Right lung (tissue), 5 donors: Measurements from ENCODE around the gene ZWILCH. TPM values are rescaled to one million over a fixed set of nuclear protein-coding genes. Genes with fewer than 3 reads are reported as not detected.
"Not testable (repeated sequence)": the region's sequence is repeated elsewhere in the genome, so short reads cannot be mapped to it uniquely, and the experiment has no call there.

Source experiments
- DNase-seq, 2 donors: peaks; one replicate each; pipeline ENCODE4 v3.0.0-alpha.2; 2013
- polyA plus RNA-seq, 5 donors: library from polyadenylated mRNA; unstranded; fragments of 120-200 nt; gene quantifications; one replicate each; pipeline versions ENCODE4 v1.2.1 to v1.2.3, GENCODE V29; 2013; ENCODE audit warnings: inconsistent platforms in 1 of 5, low replicate concordance in 1 of 5; ENCODE audit not compliant: insufficient read length in 5 of 5, insufficient read depth in 1 of 5

ZWILCH gene
- polyA plus RNA-seq, 5 donors: 21.4 to 38.6 (median 28.6) TPM

DNA sequence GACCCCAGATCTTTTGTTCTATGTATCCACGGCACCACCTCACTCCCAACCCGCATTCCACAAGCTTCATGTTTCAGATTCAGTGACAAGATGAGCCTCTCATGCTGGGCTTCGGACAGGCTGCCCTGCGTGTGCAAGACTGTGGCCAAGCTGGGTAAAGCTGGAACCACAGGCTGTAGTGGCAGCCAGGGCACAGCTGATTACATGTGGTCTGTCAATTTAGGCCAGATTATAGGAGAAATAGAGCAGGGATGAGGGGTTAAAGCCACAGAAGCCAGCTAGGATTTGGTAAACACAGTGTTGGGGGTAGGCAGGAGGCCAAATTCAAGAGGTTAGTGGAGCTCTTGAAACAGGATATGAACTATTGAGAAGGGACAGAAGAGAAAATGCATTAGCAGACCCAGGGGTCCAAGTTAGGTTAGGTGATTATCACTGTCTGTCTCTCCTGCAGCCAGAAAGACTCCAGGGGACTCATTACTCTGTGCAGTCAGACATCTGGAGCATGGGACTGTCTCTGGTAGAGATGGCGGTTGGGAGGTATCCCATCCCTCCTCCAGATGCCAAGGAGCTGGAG is 20.5 kb upstream of the ZWILCH start:
- no peak for DNase-seq

DNA sequence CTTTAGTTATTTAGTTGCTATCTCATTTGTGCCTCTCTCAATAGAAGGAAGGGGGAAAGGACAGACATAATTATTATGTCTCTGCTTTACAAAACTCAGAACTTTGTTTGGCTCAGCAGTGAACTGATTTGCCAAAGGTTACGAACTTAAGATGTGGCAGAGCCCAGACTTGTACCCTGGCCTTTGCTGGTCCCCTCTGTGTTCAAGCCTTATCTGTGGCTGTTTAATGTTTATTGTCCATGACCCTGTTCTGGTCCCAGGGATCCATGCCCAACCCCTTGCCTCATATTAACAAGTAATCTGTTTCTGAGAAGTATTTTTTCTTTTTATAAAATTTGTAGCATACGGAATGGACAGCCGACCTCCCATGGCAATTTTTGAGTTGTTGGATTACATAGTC is 18.2 kb upstream of the ZWILCH start:
- DNase-seq: no peak

DNA sequence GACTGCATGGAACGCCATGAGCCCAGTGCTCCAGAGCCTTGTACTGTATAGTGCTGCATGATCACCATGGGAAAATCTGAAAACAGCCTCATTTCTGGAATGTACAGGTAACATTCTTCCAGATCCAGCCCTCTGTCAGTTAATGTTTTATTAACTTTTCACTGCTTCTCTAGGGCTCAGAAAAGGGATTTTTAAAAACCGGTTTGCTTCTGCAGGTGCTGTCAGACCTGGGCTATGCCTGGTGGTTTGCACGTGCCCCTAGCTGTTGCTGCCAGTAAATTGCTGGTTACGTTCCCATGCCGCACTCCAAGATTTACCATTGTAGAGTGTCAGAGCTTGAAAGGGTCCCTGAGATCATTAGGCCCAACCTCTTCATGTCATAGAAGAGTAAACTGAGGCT is 16.6 kb upstream of the ZWILCH start:
- DNase-seq: no peak

DNA sequence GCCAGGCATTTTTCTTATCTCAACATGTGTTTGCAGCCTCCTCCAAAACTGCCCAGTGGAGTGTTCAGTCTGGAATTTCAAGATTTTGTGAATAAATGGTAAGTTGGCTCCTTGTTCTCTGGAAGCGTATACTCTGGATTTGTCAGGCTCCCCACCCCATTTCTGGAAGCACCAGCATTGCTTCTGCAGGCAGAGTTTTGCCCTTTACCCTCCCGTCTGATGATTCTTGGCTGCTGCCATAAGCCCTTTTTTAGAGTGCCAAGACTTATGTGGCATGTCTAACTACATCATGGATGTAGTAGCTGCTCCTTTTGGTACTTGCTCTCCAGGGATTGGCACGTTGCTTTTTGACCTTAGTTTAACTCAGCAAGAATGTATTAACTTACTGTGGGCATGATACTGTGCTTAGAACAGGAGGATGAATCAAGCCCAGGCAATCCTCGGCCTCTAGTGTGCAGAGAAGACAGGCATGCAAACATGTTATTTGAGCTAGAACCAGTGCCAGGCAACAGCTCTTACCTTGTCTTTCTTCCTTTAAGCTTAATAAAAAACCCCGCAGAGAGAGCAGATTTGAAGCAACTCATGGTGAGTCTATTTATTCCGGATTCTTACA is 15.8 kb upstream of the ZWILCH start:
- DNase-seq: no peak

DNA sequence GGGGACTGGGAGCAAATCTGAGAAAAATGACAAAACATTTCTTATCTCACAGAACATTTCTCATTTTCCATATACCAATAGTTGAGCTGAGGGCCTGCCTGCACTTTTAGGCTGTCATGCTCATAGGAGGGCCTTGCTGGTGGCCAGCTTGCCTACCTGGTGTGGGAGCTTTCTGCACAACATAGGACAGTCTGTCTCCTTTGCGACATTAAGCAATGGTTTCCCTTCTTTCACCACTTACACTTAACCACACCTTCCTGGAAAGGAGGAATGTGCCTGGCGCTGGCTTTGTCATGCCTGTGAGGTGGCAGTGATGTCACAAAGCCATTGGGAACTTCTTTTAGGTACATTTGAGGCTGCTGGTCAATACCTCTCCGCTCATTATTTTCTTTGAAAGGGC is 13.3 kb upstream of the ZWILCH start:
- DNase-seq: no peak

DNA sequence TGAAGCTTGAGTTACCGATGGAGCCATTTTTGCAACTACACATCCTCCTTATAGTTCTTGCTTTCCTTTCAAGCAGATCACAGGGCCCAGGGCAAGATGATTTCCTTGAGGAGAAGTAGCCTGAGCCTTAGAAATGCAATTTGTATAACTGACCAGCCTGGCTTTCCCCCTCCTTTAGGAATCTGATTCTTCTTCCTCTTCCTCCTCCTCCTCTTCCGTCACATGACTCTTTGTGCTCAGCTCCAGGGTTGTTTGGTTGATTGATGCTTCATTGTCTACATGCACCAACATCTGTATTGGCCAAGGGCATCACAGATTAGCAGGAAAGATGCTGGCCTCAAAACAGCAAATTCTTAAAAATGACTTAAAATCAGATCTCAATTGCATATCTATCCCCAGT is 10.9 kb upstream of the ZWILCH start:
- no peak for DNase-seq

DNA sequence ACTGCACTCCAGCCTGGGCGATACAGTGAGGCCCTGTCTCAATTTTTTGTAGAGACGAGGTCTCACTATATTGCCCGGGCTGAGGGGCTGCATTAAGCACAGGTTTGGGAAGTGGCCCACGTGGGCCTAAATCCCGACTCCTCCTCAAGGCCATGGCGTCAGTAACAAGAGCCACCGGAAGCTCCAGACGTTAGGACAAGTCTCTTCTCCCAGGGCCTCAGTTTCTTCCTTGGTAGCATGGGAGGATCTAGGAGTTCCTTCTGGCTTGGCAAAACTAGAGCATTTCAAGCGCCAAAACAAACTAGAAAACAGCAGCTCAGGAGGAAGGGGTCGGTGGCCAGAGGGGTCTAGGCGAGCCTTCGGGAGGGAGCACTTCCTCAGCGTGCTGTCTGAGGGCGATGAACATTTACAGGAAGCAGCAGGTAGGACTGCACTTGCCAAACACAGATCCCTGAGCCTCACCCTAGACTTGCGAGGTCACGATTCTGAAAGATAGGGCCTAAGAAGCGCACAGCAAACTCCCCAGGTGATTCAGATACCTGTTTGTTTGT is 8.1 kb upstream of the ZWILCH start:
- DNase-seq: no peak

DNA sequence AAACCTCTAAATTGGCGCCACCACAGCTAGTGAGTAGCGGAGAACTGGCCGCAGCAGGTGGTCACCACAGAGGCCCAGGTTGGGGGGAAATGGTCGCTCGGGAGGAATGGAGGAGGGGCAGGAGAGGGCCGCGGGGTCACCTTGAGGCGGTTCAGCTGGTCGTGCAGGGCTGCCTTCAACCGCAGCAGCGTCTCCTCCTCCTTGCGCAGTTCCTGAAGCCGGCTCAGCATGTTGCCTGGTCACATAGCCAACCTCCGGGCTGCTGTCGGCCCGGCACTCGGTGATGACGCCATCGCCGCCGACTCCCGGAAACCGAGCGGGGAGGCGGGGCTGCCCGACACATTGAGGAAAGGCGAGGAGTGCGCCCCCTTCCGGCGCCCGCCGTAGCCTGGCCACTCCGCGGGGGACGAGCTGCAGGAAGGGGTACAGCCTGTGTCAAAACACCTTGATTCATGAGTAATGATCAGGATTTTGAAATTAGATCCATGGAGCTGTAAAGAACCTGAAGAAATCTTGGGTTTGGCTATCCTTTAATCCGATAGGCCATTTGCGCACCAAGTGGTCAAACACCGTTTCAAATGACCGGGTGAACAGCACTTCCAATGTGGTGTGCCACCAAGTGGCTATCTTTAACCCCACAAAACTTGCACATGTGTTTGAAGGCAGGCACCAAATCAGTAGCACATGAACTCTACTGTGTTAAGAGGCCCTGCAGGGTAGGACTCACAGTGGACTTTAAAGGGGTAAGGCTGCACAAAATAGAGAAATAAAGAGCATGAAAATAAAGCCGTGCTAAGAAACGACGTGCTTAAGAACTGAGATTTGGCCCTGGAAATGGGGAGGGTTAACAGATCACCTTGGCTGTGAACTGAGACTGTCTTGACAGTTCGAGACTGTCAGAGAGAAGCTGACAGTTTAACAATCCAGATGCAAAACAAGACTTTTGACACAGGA is 7.3 kb upstream of the ZWILCH start, which contains the start of gene SNAPC5:
SNAPC5 (minus strand) TSS at position 261 of the 954 bp plus-strand sequence; CDS start at position 230, 31 bp downstream.
- DNase-seq: peak; percentile 92 to 94

DNA sequence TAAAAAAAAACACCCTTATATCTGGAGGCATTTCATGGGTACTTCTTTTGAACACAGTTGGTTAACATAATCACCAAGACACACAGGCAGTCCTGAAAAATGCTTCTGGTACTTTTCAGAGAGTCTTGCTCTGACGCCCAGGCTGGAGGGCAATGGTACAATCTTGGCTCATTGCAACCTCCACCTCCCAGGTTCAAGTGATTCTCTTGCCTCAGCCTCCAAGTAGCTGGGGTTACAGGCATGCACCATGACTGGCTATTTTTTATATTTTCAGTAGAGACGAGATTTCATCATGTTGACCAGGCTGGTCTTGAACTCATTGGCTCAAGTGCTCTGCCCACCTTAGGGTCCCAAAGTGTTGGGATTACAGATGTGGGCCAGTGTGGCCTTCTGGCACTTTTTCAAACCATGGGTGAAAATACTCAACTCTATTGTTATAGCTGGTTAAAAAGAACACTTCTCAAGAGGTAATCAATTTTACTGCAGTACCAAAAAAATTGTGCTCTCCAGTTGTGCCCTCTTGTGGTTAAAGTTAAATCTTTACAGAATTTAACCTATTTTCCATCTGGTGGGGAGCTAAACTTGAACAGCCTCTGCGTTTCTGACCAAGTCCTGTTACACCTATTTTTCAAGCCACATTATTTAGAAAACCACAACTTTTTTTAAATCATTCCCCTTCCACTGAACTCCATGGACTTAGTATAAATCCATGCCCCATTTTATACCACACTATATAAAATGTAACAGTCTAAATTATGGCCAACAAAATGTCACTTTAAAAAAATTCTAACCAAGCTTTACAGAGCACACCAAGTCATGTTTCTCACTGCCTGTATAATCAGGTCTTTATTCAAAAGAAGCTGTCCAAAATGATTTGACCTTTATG is 6.4 kb upstream of the ZWILCH start:
- DNase-seq: peak; percentile 24 to 28

DNA sequence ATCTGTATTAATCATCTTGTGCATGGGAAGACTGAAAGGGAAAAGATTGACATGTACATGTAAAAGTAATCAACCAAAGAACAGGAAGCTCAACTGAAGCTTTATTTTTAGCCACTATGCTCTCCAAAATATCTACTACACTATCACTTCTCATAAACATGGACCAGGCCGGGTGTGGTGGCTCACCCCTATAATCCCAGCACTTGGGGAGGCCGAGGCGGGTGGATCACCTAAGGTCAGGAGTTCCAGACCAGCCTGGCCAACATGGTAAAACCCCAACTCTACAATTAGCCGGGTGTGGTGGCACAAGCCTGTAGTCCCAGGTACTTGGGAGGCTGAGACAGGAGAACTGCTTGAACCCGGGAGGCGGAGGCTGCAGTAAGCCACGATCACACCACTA is 4.8 kb upstream of the ZWILCH start:
- DNase-seq: not testable (repeated sequence)

DNA sequence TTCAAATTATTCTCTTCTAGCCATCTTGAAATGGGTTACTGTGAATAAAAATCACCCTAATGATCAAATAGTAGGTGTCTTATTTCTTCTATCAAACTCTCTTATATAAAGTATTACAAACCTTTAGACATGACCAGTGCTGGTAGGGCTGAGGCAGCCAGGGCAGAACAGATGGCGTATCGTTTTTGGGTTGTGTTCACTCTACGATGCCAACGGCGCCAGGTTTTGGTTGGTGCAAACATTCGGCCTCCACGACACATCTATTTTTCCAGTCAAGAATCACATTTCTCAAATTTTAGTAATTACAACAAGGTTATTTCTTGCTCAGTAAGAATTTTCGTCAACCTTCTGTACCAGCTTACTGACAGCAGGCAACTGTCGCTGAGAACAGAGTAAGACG is 2.6 kb upstream of the ZWILCH start:
- no peak for DNase-seq

DNA sequence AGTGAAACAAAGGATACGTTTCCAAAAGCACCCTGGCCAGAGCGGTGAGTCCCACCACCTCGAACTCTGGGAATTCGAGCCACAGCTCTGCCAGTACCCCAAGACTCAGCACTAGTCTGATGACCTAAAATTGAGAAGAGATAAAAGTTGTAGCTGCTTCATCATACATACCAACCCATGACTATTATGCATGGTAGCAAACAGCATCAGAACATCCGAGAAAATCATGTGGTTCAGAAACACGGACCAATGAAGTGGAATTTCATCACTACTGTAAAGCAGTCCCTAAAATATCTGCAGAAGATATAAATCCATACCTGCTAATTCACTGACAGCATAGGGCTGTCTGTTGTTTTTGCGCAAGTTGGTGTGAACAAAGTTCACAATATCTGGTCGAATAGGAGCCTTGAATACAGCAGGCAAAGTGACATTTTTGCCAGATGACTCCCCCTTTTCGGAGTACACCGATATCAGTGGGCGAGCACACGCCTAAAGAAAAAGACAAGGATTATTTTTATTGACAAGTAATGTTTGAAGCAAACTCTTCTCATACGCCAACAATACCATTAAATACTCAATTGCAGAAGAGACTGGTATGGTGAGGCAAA is 2.0 kb upstream of the ZWILCH start:
- DNase-seq: not testable (repeated sequence)

DNA sequence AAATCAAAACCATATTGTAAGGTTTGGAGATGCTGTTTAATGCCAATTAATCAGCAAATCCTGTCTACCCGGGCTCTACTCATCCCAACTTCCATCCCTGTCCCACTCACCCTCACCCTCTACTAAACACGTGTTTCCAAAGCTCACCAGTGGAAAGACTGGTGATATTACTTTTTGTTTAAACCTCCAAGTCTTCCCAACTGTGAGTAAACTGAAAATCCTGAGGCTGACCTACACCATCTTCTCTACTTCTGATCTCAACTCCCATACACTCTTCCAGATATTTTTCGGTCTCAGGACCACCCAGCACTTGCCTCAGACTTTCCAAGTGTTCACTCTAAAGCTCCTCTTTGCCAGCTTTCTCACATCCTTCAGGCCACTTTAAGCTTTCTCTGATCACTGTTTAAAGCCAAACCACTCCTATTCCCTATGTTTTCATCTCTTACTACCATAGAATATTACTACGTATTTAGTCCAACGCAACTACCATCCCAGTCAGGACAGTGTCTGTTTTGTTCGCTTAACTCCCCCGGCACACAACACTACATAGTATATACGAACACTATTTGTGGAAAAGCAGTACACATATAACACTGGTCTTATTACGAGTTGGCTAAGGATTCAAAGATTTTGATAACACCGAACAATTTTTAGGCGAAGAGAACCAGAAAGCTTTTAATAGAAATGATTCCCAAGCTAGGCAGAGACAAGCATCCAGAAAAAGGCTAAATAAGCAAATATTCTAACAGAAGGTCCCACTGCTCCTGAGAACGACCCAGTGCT is 1.2 kb upstream of the ZWILCH start:
- no peak for DNase-seq

DNA sequence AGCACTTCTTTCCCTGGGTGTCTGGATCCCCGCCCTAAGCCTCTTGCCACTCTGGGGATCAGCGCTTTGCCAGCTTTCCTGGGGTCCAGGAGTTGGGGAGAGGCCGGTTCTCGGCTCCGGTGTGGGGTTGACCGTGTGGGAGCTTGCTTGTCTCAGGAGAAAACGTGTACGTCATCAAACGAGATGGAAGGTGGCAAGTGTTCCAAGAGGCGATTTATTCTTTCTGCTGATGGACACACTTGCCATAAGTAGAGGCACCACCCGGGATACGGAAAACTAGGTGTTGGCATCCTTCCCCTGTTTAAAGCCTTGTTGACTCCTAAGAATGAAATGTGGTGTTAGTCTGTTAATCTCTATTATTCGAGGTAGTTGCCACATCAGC is 295 bp downstream of the ZWILCH start:
- no peak for DNase-seq

DNA sequence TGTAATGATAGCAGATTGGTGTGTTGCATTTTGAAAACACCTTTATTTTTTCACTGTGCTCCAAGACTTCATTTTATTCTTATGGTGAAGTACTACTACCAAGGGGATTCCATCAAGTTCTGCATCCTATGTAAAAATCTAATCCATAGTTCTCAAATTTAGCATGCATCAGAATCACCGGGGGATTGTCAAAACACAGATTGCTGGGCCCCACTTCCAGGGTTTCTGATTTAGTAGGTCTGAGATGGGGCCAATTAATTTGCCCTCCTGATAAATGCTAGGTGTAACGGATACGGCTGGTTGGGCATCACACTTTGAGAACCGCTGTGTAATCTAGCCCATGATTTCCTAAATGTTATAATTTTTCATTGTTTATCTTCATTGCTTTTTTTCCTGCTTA is 692 bp downstream of the ZWILCH start:
- DNase-seq: no peak

DNA sequence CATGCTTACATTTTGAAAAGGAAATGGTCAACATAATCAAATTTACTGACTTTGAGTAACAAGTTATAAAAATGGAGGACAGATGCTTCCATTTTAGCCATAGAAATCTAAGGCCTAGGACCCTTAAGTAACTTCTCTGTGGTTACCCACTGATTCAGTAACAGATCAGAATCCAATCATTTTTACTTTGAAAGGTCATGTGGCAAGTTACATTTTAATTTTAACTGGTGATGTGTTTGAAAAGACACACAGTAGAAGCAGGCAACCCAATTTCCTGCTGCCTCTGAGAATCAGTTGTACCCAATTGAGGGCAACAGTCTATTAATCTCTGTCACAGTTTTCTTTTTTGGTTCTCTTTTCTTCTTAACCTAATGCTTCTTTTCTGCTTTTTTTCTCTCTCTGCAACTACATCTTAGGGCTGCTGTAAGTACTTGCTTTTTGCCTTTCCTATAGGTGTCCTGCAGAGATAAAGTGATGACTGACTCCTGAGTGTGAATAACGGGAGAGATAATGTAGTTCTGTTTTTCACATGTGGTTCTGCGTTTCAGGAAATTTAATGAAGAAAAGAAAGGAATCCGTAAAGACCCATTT is 3.3 kb downstream of the ZWILCH start:
- no peak for DNase-seq

DNA sequence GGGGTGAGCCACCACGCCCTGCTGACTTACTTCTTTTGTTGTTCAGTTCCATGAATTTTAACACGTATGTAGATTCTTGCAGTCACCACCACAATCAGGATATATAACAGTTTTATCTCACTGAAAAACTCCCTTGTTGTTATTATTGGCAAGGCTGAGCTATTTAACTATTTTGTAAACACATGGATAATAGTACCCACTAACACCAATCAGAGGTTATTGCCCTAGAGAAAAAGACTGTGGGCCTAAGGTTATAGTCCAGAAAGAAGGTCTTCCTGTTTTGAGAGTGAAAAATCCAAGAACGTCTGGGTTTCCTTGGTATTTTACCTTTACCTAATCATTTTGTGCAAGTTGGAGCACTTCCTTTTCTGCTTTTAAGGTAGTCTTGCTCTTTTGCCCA is 9.5 kb downstream of the ZWILCH start:
- DNase-seq: no peak

DNA sequence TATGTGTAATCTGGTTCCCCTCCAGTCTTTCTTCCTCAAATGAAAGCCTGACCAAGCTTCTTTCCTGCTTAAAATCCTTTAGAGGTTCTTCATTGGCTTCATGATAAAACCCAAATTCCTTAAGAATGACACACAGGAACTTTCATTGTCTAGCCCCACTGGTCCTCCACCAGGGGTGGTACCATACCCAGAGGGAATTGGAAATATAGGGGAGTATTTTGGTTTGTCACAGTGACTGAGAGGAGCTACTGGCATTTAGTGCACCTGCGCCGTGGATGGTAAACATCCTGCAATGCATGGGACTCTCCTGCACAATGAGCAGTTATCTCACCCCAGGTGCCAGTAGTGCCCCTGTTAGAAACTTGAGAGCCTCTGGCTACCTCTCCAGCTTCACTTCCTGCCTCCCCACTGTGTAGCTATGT is 10.8 kb downstream of the ZWILCH start:
- DNase-seq: no peak

DNA sequence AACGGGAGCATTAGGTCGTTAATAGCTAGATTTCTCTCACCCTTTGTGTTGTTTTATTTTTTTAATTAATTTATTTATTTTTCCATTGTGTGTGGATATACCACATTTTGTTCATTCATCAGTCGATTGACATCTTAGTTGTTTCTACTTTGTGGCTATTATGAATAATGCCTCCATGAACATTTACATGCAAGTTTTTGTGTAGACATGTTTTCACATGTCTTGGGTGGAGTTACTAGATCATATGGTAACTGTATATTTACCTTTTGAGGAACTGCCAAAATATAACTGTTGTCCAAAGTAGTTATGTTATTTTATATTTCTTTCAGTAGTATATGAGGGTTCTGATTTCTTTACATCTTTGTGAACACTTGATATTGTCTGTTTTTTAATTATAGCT is 18.8 kb downstream of the ZWILCH start:
- DNase-seq: no peak

DNA sequence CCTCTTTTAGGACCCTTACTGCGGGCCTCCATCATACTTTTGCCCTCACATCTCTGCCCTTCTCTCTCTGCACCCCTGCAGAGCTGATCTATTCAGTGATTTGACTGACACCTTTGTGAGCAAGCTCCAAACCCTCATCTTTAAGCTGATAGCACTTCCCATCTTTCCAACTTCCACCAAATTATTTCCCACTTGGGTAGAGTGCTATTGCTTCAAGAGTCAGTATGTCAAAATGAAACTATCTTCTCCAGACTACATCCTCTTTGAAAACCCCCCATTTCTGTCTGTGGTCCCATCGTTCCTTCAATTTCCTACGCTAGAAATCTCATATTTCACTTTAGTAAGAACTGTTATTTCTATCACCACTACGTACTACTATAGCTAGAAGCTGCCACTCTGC is 19.7 kb downstream of the ZWILCH start:
- no peak for DNase-seq
